ENCODE data around the gene ERC2.

The ERC2 gene

DNA sequence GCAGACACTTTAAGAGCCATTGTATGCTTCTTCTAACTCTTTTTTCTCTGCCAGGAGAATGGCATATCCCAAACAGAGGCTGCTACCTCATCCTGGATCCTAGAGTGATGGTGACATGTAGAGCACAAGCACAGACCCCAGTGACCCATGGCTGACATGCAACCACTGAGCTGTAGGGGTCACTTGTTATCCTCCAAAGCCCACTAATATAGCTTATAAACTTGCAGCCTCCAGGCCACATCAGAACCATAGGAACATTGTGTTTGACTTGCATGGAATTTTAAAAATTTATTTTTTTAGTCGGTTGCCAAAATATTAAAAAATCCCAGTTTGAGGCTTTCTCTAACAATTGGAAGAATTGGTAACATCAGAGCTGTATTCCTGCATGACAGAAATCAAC, 698.2 kb downstream of the ERC2 start:
- DNase-seq: no peak

- no peak for DNase-seq
These were observed 701.5 kb downstream of the ERC2 start for GRCh38 chr3:55766753-55767152.

- DNase-seq: no peak
These were observed 702.2 kb downstream of the ERC2 start for GRCh38 chr3:55765906-55766701.

DNA sequence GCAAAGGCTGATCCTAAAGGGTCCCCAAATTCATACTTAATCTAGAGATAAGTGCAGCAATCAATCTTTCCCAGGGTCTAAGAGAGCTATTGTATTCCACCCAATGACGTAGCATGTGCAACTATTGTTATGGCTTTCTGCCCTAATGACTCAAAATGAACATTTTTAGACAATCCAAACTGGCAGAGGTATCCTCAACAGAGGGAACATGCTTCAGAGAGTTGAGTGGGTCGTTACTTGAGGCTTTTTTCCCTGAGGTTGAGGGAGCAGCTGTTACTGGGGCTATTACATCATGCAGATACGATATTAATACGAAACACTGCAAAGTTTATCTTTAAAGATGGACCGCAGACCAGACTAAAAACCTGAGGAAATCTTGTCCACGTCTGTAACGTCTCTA, 702.9 kb downstream of the ERC2 start:
- DNase-seq: no peak

- no peak for DNase-seq
These were observed 711.3 kb downstream of the ERC2 start for GRCh38 chr3:55756976-55757375.

- no peak for DNase-seq
These were observed 712.6 kb downstream of the ERC2 start for GRCh38 chr3:55755516-55756205.

DNA sequence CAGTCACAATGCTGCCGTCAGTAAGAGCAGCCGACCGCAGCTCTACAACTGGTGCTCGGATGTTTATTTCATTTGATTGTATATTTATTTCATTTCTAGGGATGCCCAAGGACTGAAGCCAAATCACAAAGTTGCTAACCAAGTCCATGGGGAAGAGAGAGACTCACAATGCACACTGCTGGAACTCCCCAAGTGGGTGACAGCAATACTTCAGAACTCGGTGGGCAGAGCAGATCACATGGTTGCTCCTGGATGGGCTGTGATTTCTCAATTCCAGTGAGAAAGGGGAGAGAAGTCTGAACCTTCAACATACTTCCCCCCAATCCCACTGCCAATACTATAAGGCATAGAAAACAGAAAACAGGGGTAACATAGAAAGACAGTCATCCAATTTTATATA, 715.4 kb downstream of the ERC2 start:
- no peak for DNase-seq

DNA sequence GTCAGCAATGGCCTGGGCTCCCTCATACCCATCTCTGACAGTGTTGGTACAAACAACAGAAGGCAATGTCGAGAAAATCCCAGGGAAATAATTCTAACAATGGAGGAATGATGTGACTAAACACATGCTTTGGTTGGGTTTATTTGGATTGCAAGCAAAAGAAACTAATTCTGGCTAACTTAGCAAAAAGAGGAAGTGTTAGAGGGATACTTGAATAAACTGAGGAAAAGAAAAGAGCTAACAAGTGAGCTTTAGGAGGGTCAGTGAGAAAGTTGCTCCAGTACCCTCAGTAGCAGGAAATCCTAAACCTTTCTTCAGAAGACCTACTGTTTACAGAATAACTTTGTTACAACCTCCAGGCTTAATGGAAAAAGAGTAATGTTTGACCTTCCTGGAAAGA, 716.5 kb downstream of the ERC2 start:
- no peak for DNase-seq

- no peak for DNase-seq
These were observed 717.7 kb downstream of the ERC2 start for GRCh38 chr3:55750525-55750924.

- DNase-seq: no peak
These were observed 719.2 kb downstream of the ERC2 start for GRCh38 chr3:55749036-55749435.

DNA sequence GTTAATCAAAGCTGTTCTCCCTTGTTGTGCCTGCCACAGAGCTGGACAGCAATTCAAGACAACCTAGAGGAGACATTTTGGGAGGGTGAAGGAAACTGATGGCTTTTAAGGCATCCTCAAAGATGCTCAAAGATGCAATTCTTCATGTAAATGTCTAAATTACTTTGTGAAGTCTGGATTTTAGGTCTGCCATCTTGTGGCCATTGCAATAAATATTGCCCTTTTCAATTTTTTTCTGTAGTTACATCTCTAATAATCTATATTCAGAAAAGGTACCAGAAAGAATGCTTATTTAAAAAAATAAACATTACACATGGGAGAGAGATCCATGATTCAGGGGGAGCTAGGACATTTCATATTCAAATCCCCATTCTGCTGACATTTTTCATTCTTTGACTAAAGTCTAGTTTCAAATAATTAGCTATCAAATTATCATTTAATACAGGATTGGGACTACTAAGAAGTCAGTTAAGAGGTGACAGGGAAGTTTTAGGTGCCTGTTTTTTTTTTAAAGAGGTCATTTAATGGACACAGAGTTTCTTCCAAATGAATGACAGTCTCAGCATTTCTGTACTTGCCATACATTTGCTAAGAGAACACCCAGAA, 721.4 kb downstream of the ERC2 start:
- no peak for DNase-seq

DNA sequence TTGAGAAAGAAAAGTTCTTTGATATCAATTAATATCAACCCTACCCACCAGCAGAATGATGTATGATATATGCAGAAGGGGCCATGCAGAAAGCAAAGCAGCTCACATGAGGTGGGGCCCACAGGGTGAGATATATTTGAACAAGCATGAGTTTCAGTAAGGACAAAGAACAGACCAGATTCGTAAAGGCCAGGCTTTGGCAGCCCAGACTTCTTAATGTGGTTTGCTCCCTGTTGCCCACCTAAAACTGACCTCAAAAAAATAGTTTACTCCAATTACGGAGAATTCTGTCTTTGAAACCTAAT, 725.5 kb downstream of the ERC2 start:
- DNase-seq: no peak

DNA sequence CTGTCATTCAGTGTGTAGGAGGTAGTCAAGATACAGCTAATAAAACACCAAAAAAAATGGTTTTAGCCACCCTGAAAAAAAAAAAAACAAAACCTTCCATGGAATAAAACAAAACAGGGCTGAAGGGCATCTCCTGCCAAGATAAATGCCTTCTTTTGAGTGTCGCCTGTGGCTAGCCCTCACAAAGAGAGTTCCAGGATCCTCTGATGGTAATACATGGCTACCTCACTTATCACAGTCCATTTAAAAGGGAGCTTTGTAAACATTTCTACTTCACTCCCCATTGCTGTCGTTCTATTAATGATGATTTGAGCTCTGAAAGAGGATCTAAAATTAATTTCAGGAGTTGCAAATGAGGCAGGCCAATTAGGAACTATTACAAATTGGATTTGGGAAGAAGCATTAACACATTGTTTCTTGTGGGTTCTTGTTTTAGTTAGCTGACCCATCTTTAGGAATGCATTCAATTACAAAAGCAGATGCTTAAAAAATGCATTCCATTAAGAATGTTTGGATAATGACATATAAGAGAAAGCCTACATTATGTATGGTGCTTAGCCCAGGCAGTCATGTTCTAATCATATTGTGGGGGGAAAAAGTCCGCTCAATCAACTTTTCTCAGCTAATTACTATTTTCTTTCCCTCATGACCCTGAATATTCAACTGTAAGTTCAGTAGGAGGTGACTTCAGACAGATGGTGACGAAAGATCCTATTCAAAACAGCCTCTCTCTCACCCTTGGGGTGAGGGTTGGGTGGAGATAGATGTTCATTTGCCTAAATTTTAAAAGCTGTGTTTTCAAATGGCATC, 726.0 kb downstream of the ERC2 start:
- DNase-seq: no peak

DNA sequence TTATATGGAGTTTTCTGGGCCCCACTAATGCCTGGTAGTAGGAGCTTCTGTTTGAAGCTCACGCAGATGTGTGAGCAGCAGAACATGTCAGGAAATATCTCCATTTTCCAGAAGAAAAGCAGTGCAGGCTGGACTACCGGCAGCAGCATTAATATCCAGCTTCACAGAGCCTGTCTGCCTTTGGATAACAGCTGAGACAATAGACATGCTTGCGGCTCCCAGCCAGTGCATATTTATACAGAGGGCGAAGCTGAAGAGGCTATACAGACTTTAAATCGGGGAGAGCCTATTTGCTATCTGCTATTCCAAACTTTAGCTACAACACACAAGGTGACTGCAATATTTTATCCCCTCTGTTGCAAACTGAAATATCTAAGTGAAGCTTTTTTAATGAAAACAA, 731.1 kb downstream of the ERC2 start:
- no peak for DNase-seq

DNA sequence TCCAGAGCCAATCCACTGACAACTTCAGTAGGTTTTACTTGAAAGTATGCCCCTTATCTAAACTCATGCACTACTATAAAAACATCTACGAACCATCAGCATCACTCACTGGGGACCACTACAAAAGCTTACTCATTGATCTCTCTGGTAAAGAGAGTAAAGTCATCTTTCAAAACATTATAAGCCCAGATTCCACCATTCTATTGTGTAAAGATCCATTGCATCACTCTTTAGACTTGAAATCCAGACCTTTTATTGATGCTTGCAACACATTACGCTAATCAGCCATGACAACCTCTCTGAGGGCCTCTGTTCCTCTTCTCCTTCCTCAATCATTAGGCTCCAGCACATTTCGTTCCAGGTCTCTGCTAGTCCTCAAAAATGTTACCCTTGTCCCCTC, 732.3 kb downstream of the ERC2 start:
- DNase-seq: no peak

- DNase-seq: no peak
These were observed 736.5 kb downstream of the ERC2 start for GRCh38 chr3:55731741-55732140.

DNA sequence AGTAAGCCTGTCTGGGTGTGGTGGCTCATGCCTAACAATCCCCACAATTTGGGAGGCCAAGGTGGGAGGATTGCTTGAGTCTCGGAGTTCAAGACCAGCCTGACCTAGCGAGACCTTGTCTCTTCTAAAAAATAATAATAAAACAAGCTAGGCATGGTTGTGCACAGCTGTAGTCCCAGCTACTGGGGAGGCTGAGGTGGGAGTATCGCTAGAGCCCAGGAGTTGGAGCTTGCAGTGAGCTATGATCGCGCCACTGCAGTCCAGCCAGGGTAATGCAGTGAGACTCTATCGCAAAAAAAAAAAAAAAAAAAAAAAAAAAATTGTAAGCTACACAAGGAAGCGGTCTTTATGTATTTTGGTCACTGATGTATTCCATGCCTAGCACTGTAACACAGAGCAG, 738.7 kb downstream of the ERC2 start:
- no peak for DNase-seq

DNA sequence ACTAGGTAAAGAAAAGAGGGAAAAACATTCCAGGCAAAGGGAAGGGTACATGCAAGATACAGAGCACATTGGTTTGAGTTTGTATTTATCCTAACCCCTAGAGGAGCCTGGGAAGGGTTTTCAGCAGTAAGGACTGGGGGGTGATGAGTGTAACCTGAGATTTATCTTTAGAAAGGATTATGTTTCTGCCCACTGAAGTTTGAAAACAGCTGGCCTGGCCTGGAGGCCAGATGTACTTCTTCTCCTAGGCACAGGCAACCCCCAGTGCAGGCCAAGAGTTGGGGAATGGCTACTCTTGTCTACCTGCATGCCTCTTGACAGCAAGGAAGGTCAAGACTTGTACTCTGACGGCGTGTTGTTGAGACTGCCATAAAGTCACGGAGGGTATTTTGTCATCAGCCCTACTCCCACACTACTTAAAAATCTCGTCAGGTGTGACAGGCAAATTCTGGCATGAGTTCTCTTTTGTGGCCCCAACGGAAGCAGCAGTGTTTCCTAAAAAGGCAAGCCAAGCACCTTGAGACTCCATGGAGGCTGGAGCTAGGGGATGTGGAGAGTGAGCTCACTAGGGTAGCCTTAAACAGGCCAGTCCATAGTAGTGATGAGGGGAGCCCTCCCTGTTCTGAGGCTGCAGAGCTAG, 739.7 kb downstream of the ERC2 start:
- DNase-seq: no peak

GRCh38 chr3:55726501-55726775, 741.8 kb downstream of the ERC2 start:
- DNase-seq: no peak

DNA sequence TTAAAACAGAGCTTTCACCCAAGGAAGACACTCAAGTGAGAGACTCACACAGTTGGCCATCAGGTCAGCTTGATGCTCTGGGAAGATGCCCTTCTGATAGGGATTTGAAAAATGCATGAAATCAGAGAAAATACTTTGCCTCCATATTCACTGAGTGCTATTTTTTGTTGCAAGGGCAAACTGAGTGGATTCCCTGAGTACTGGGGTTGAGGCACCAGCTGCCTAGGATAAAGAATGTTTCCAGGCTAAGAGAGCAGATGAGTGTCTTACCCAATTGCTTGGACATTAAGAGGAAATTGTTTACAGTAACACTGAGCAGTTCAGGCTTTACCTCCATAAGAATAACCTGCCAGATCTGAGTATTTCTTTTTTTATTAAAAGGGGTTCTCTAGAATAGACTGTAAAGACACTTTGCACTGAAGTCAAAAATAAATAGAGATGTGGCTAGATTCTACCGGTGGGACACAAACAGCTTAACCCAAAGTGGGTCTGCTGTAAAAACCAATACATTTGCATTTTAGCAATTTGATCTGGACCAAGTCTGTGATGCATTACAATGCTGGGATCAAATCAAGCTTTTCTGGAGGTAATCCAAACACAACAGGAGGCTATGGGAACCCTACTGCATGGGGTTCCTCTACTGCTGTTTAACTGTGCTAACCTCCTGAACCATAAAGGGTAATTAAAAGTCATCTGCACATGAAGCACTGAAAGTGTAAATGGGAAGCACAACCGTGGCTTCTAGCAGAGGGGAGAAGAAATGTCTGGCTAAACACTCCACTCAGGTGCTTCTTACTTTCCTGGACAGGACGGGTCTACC, 742.4 kb downstream of the ERC2 start:
- no peak for DNase-seq

GRCh38 chr3:55724821-55725220, 743.4 kb downstream of the ERC2 start:
- DNase-seq: no peak

DNA sequence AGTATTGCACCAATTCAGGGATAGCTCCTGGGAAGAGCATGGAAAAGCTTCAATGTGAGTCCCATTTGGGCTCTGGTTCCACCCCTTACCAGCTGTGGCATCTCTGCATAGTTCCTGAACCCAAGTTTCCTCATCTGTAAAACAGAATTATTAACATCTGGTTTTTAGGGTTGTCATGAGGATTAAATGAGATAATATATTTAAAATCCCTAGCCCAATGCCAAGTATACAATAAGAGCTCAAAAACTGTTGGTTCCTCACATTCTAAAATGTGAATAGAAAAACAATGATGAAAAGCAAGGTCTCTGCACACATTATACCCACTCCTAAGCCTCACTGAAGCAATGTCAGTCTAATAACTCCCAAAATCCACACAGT, 743.9 kb downstream of the ERC2 start:
- DNase-seq: no peak
